Myocyte (in vitro differentiated cells): ENCODE measurements around the gene OR56A1. TPM values are rescaled to one million over a fixed set of nuclear protein-coding genes. Genes with fewer than 3 reads are reported as not detected.
"Not testable (repeated sequence)": the region's sequence is repeated elsewhere in the genome, so short reads cannot be mapped to it uniquely, and the experiment has no call there.

Experiments
- DNase-seq: peaks from one replicate; pipeline ENCODE4 v3.0.0-alpha.2; 2012; ENCODE audit warnings: low read depth
- polyA plus RNA-seq: library from polyadenylated mRNA; unstranded; fragments of >200 nt; gene quantifications from one replicate; pipeline ENCODE4 v1.2.1, GENCODE V29; 2012; ENCODE audit warnings: missing spikeins
- total RNA-seq: library from RNA; depleted of rRNA; stranded (reverse); fragments of >200 nt; gene quantifications from 2 replicates; pipeline ENCODE4 v1.2.3, GENCODE V29; 2014

The OR56A1 gene
- 0.05 TPM in 1 of 2 replicates, not detected in the other for total RNA-seq
- polyA plus RNA-seq, result not detected

GRCh38 chr11:6030708-6031405 is at the start of gene OR56A1:
Gene OR56A1 (minus strand): TSS chr11:6030758. CDS start chr11:6027692, 3,066 bp downstream.
- no peak for DNase-seq

GRCh38 chr11:6079463-6079862 is 48.9 kb upstream of the OR56A1 start:
- DNase-seq, result no peak

- DNase-seq, result no peak
These were observed 47.2 kb upstream of the OR56A1 start for GRCh38 chr11:6077723-6078122.

- DNase-seq, result not testable (repeated sequence)
These were observed 45.9 kb upstream of the OR56A1 start for GRCh38 chr11:6076443-6076842.

- DNase-seq, result no peak
These were observed 36.9 kb upstream of the OR56A1 start for GRCh38 chr11:6067502-6067901.

- no peak for DNase-seq
These were observed 32.3 kb upstream of the OR56A1 start for GRCh38 chr11:6062691-6063358.

GRCh38 chr11:6061475-6061874 is 30.9 kb upstream of the OR56A1 start:
- DNase-seq, result no peak

GRCh38 chr11:6057452-6057851 is 26.9 kb upstream of the OR56A1 start:
- DNase-seq, result no peak

- DNase-seq, result no peak
These were observed 25.0 kb upstream of the OR56A1 start for GRCh38 chr11:6055569-6055968.

- no peak for DNase-seq
These were observed 21.8 kb upstream of the OR56A1 start for GRCh38 chr11:6052374-6052773.

- DNase-seq, result no peak
These were observed 10.3 kb upstream of the OR56A1 start for GRCh38 chr11:6040874-6041273.

- no peak for DNase-seq
These were observed 3.1 kb downstream of the OR56A1 start for GRCh38 chr11:6027501-6027900.

GRCh38 chr11:6025056-6025455 is 5.5 kb downstream of the OR56A1 start:
- no peak for DNase-seq

- peak; percentile 31 for DNase-seq
These were observed 7.6 kb downstream of the OR56A1 start for GRCh38 chr11:6022956-6023355.

- DNase-seq, result no peak
These were observed 17.5 kb downstream of the OR56A1 start for GRCh38 chr11:6013042-6013441.

- no peak for DNase-seq
These were observed 18.4 kb downstream of the OR56A1 start for GRCh38 chr11:6012035-6012668.

GRCh38 chr11:6006846-6007245 is 23.7 kb downstream of the OR56A1 start, which contains the start of gene OR56A4:
Gene OR56A4 (minus strand): TSS chr11:6006946. CDS start chr11:6002992, 3,954 bp downstream.
- no peak for DNase-seq

- no peak for DNase-seq
These were observed 24.2 kb downstream of the OR56A1 start for GRCh38 chr11:6006395-6006794.

GRCh38 chr11:6002202-6002699 is 28.3 kb downstream of the OR56A1 start:
- DNase-seq, result no peak

GRCh38 chr11:5994791-5995190 is 35.8 kb downstream of the OR56A1 start:
- DNase-seq, result no peak

GRCh38 chr11:5992604-5993251 is 37.8 kb downstream of the OR56A1 start:
- DNase-seq, result peak; percentile 6

GRCh38 chr11:5992150-5992549 is 38.4 kb downstream of the OR56A1 start:
- DNase-seq, result no peak
